SKM-1 (cell line): Measurements from ENCODE around the gene ADAM8.

Experiments used
- DNase-seq: peaks from one replicate; lab custom pipeline; 2025; ENCODE audit not compliant: unreplicated experiment; lab: John Stamatoyannopoulos, UW

ADAM8 gene

GRCh38 chr10:133214468-133215410 lies 61.9 kb downstream of the ADAM8 start:
- DNase-seq, result no peak

GRCh38 chr10:133213641-133214467 lies 62.8 kb downstream of the ADAM8 start:
- DNase-seq, result no peak

GRCh38 chr10:133212853-133213494 lies 63.7 kb downstream of the ADAM8 start:
- DNase-seq, result no peak
